Stimulated activated CD8-positive, alpha-beta memory T cell treated with anti-CD3 and anti-CD28 coated beads, Interleukin-12 subunit alpha, Interleukin-12 subunit beta, amount 100 ng/mL, for 4 hours (primary cell): ENCODE data around the gene TBC1D19.
"Not testable (repeated sequence)": the region's sequence is repeated elsewhere in the genome, so short reads cannot be mapped to it uniquely, and the experiment has no call there.

Experiments
- DNase-seq: peaks from one replicate; pipeline ENCODE4 v3.0.0-alpha.2; 2020; ENCODE audit warnings: low read depth

Gene TBC1D19

GRCh38 chr4:26601204-26601603, 17.3 kb downstream of the TBC1D19 start:
- DNase-seq: no peak

DNA sequence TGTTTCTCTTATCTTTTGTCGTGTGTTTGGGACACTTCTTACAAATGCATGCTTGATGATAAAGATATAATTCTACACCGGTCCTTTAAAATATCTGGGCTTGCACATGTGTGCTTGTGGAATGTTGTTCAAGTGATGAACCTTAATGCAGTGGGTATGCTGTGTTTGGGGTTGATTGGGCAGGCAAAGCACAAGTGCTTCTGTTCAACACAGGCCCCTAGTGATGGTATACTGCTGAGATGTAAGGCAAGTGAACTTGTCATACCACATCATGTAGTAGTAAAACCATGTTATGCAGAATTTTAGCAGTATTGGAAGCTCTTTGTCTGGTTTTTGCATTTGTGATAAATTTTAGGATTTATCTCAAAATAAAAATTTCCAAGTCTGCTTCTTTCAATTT, 23.9 kb downstream of the TBC1D19 start:
- DNase-seq: no peak

DNA sequence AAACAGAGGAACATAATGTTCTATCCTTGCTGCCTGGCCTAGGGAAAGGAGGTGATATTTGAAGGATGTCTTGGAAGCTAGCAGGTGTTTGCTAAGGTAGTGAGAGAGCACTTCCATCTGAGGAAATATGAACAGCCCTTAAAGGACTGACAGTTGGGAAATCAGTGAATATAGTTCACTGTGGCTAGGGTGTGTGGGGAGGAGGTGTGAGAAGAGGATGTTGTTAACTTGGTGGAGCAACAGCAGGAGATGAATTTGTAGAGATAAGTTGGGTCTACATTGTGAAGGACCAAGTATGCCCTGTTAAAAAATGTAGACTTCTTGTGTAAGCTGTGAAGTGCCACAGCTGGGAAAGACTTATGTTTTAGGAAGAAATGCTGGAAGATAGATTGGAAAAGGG, 25.5 kb downstream of the TBC1D19 start:
- DNase-seq: no peak

GRCh38 chr4:26609868-26610267, 26.0 kb downstream of the TBC1D19 start:
- DNase-seq: no peak

GRCh38 chr4:26611372-26611771, 27.5 kb downstream of the TBC1D19 start:
- DNase-seq: no peak

DNA sequence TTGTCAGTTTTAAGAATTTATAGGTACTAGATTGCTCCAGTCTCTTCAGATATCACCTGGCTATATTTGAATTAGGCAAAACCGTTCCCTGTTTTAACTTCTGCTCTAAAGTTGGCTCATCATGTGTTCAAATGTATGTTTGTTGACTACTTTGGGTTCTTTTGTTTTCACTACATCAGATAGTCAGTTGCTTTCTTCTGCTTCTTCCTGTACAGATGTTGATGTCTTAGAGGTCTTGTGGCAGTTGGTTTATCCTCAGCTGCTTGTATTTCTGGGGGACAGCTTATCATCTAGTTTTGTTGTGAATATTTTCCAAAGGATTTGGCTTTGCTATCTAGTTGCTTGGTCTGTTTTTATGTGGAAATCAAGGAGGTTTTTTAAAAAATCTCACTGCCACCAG, 28.0 kb downstream of the TBC1D19 start:
- DNase-seq: no peak

GRCh38 chr4:26613237-26613636, 29.4 kb downstream of the TBC1D19 start:
- no peak for DNase-seq

DNA sequence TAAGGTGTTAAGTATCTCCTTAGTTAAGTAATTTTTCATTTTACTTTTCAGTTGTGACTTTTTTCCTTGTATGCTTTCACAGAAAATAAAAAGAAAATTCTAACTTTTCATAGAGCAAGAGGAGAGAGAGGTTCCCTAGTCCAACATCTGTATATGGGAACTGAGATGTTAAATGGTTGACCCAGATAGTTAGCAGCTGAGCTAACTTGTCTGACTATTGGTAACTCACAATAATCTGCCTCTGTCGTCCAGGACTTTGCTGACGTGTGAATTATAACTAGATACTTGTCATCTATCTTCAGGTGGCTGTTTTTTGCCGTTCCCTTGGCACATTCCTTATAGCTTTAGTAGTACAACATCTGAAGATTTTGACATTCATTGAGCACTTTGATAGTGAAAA, 29.9 kb downstream of the TBC1D19 start:
- DNase-seq: no peak

DNA sequence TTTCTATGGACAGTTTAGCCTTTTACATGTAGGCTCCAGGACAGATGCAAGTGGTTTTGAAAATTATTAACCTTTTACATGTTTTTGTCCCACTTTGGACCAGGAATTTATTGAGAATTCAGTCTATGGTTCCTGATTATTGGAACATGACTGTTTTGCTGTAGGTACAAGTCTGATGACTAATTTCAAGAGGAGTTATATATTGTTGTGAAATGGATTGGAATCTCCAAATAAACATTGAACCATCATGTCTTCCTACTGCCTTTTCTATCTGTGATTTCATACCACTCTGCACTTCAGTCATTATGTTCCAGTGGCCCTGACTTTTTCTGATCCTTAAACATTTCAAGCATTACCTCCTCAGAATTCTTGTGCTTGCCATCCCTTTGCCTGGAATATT, 35.9 kb downstream of the TBC1D19 start:
- no peak for DNase-seq

DNA sequence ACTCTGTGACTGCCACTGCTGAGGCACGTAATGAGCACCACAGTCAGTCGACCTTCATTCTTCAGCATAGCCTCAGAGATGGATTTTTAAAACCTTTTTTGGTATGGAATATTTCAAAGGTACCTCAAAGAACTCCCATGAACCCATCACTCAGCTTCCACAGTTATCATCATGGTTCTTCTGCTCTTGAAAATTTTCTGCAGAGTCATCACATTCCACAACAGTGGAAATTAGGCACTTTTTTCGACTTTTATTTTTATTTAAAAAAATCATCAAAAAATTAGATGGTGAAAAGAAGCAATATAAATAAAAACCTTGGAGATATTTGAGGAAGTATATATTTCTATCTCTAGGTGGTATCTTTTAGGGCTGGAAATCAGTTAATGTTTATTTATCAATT, 37.5 kb downstream of the TBC1D19 start:
- no peak for DNase-seq

DNA sequence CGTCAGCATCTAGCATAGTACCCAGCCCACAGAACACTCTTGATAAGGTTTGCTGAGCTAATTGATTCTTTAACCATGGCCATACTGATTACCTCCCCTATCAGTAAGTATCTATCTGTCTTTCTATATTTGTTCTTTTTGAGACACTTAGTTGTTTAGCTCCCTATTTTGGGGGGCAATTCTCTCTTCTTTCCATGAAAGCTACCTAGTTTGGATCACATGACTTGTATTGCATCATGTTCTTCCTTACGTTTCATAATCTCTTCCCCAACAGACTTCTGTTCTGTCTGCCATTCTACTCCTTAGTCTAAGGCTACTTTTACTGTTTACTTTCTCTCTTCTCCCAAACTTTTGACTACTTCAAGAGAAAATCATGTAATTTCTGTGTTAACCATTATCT, 39.0 kb downstream of the TBC1D19 start:
- DNase-seq: no peak

- not testable (repeated sequence) for DNase-seq
Measured at GRCh38 chr4:26626658-26627057, 42.8 kb downstream of the TBC1D19 start.

DNA sequence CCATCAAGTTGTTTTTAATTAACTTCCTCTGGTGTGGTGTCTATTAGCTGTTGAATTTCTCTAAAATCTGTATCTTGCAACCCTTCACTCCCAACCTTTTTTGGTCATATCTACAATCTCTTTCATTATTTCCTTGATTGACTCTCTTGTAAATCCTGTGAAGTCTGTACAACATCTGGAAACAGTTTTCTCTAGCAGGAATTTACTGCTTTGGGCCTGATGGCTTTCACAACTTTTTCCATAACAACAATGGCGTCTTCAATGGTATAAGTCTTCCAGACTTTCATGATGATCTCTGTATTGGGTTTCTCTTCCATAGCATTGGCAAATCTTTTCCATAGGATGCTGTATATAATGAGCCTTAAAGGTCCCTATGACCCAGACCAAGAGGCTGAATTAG, 49.0 kb downstream of the TBC1D19 start:
- DNase-seq: no peak

DNA sequence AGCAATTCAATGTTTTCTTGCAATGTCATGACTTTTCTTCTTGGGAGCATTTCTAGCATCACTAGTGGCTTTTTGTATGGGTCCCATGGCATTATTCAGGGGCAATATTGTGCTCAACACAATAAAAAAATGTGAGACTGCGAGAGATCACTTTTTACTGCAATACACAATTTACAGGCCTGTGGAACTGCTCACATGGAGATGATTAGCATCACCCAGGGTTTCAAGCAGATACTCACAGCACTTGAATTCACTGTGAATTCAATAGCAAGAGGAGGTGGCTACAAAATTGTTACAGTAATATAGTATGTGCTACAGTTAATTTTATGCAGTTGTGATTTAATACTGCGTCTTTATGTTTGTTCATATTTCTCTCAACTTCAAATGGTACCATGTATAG, 50.4 kb downstream of the TBC1D19 start:
- no peak for DNase-seq

- no peak for DNase-seq
Measured at GRCh38 chr4:26636458-26636857, 52.6 kb downstream of the TBC1D19 start.

DNA sequence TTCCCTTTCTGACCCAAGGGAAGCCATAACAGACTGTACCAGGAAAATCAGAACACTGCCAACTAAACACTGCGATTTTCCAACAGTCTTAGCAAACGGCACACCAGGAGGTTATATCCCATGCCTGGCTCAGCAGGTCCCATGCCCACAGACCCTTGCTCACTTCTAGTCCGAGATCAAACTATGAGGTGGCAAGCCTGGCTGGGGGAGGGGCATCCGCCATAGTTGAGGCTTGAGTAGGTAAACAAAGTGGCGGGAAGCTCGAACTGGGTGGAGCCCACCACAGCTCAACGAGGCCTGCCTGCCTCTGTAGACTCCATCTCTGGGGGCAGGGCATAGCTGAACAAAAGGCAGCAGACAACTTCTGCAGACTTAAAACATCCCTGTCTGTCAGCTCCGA, 56.8 kb downstream of the TBC1D19 start:
- not testable (repeated sequence) for DNase-seq

DNA sequence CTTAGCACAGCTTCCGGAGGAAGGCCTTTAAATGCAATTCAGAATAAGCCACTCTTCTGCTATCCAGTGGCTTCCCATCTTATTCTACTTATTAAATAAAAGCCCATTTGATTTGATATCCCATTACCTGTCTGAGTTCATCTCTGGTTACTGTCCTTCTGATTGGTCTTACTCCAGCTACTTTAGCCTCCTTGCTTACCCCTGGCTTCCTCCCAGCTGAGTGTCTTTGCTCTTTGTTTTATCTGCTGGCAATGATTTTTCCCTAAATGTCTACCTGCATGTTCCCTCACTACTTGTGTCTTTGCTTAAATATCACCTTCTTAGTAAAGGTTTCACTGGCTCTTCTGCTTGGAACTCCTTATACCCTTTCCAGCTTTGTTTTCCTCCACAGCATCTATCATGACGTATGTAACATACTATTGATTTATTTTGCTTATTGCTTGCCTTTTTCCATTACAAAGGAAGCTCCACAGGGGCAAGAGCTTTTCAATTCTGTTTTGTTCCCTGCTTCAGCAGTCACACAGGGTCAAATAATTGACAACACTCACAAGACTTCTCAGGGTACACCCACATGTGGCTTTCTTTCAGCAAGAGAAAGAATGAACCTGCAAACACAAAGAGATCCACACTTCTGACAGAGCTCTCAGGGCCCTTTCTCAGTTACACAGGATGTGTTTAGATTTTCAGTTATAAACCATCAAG, 63.8 kb downstream of the TBC1D19 start:
- DNase-seq: no peak

GRCh38 chr4:26648260-26648659, 64.4 kb downstream of the TBC1D19 start:
- DNase-seq: no peak

DNA sequence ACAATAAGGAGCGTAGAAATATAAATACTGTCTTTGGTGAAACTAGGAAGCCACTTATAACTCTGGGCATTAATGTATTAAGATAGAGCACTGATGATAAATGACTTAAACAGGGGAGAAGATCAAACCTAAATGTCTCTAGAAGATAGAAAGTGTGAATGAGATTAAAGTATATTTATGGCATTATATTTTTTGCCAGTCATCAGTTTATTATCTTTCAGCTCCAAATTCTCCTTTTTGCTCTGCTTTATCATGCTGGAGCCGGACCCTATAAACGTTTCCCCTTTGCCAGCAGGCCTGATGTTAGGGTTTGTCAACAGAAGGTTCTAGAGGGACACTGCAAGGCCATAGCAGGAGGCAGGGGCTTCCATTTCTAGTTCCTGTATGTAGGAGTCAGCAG, 76.4 kb downstream of the TBC1D19 start:
- no peak for DNase-seq

DNA sequence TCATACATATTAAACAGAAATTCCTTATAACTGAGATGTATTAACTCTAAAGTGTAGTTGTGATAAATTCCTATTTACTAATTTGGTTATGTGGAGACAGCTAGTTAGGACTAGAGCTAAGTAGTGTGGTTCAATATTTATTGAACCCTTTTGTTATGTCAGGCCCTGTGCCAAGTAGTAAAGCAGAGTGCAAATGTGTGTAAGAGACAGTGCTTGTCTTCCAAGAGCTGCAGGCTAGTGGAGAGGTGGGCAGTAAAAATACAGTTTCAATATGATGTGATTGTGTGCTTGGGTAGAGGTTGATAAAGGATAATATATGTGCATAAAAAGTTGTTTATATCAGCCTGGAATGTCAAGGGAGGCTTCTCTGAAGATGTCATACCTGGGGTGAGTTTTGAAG, 80.0 kb downstream of the TBC1D19 start:
- DNase-seq: no peak

DNA sequence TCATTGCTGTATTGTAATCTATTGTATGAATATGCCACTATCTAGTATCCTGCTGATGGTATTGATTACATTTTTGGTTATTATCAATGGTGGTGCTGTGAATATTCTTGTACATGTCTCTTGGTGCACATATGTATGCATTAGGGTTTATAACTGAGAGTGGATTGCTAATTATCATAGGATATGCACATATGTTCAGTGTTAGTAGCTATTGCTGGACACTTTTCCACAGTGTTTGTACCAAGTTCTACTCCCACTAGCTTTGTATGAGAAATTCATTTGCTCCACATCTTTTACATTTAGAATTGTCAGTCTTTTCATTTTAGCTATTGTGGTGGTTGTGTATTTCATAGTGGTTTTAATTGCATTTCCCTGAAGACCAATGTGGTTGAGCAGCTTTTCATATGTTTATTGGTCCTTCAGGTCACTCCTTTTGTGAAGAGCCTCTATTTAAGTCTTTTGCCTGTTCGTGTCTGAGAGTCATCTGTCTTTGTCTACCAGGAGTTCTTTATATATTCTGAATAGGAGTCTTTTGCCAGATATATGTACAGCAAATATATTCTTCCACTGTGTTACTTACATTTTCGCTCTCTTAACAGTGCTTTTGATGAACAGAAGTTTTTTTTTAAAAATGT, 87.1 kb downstream of the TBC1D19 start:
- no peak for DNase-seq

GRCh38 chr4:26679040-26679695, 95.3 kb downstream of the TBC1D19 start:
- DNase-seq: not testable (repeated sequence)

GRCh38 chr4:26682436-26682835, 98.6 kb downstream of the TBC1D19 start:
- no peak for DNase-seq

DNA sequence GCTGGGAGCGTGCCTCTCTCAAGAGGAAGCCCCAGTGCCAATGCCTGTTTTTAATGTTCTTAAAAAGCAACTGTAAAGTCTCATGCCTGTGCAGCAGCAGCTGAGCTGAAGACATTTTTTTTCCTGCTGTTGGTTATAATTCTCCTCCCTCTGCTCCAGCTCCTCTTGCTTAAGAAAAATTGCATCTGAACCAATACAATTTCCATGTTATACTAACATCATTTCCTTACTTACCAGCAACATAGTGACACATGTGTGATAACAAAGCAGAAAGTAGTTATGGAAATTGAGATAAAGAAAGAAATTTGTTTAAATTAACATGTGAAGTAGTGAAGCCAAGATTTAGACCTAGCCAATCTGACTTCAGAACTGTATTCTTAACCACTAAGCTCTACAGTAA, 101.4 kb downstream of the TBC1D19 start:
- DNase-seq: no peak
